GM12864 (cell line): ENCODE measurements around the gene SLC36A3.

Source experiments
- DNase-seq: peaks from one replicate; pipeline ENCODE4 v3.0.0-alpha.2; 2011; ENCODE audit warnings: low read depth
- H3K4me3 ChIP-seq: 2 replicates; pipeline ENCODE4 v1.5.1; 2011; ENCODE audit warnings: mild to moderate bottlenecking, low read depth, low read length, control low read depth
- TF ChIP-seq, protein P1 (sequence below): IDR thresholded peaks from 2 replicates; pipeline ENCODE4 v1.5.1; 2011; ENCODE audit warnings: low read depth, mild to moderate bottlenecking, moderate library complexity, low read length, control low read depth, inconsistent platforms; ENCODE audit errors: missing control alignments

SLC36A3 gene

GRCh38 chr5:151281001-151281639, 22.4 kb downstream of the SLC36A3 start:
- TF ChIP-seq, protein P1, sequence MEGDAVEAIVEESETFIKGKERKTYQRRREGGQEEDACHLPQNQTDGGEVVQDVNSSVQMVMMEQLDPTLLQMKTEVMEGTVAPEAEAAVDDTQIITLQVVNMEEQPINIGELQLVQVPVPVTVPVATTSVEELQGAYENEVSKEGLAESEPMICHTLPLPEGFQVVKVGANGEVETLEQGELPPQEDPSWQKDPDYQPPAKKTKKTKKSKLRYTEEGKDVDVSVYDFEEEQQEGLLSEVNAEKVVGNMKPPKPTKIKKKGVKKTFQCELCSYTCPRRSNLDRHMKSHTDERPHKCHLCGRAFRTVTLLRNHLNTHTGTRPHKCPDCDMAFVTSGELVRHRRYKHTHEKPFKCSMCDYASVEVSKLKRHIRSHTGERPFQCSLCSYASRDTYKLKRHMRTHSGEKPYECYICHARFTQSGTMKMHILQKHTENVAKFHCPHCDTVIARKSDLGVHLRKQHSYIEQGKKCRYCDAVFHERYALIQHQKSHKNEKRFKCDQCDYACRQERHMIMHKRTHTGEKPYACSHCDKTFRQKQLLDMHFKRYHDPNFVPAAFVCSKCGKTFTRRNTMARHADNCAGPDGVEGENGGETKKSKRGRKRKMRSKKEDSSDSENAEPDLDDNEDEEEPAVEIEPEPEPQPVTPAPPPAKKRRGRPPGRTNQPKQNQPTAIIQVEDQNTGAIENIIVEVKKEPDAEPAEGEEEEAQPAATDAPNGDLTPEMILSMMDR, result no peak
- DNase-seq, result no peak
- H3K4me3 ChIP-seq, result no peak overlapping the region

GRCh38 chr5:151280443-151280842, 23.1 kb downstream of the SLC36A3 start:
- DNase-seq, result no peak
- TF ChIP-seq, protein P1, result no peak
- no peak overlapping the region for H3K4me3 ChIP-seq

GRCh38 chr5:151278845-151279244, 24.7 kb downstream of the SLC36A3 start:
- TF ChIP-seq, protein P1, result no peak
- no peak for DNase-seq
- no peak overlapping the region for H3K4me3 ChIP-seq

GRCh38 chr5:151275803-151276202, 27.8 kb downstream of the SLC36A3 start:
- TF ChIP-seq, protein P1, result no peak
- DNase-seq, result no peak
- no peak overlapping the region for H3K4me3 ChIP-seq

GRCh38 chr5:151274666-151275065, 28.9 kb downstream of the SLC36A3 start:
- TF ChIP-seq, protein P1, result no peak
- no peak overlapping the region for H3K4me3 ChIP-seq
- DNase-seq, result no peak

GRCh38 chr5:151271336-151271735, 32.2 kb downstream of the SLC36A3 start:
- no peak for DNase-seq

More at GRCh38 chr5:151271336-151271735, 32.2 kb downstream of the SLC36A3 start:
- TF ChIP-seq, protein P1, result no peak
- H3K4me3 ChIP-seq, result no peak overlapping the region
